Measurements from ENCODE around the gene PSMD13. TPM values are rescaled to one million over a fixed set of nuclear protein-coding genes. Genes with fewer than 3 reads are reported as not detected.

Gene PSMD13
- total and polyA plus RNA-seq, 2 donors from 2014 or later = 87.7 to 115 TPM

DNA sequence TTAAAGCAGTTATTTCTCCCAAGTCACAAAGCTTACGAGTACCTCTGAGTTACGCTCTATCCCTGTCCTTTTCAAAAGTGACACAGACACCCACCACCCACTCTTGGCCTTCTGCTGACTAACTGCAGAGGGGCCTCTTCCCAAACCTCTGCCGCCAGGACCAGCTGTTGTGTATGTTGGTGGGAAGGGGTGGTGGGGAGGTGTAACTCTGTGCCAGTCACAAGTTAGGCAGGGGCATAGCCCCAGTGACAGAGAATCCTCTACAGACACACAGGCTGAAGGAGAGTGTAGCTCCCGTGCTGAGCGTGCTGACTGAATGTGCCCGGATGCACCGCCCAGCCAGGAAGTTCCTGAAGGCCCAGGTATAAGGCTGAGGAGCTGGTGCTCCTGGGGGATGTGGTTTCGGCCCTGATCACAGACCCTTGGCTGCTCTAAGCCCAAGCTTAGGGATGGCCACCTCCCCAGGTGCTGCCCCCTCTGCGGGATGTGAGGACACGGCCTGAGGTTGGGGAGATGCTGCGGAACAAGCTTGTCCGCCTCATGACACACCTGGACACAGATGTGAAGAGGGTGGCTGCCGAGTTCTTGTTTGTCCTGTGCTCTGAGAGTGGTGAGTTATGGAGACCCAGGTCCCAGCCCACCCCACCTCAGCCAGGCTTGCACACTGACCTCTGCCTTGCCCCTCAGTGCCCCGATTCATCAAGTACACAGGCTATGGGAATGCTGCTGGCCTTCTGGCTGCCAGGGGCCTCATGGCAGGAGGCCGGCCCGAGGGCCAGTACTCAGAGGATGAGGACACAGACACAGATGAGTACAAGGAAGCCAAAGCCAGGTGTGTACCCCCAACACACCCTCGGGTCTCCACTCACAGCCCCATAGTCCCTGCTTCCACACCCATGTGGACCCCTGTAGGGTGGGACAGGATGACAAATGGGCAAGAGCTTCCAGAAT lies 24.4 kb upstream of the PSMD13 start:
- FAIRE-seq (no peak), DNase-seq (peak in 1 of 5 donors; percentile 53)
- no peak overlapping the region for H3K27ac ChIP-seq (ENCODE audit: low read depth in 2 of 2, low read length in 2 of 2)

GRCh38 chr11:213111-213510 lies 23.7 kb upstream of the PSMD13 start:
- no peak for FAIRE-seq
- peak in 1 of 5 donors; percentile 31 for DNase-seq
- no peak for TF ChIP-seq CTCF (IDR thresholded peaks at IDR 0.05; ENCODE audit: borderline replicate concordance, extremely low read depth, insufficient read depth)
- Histone ChIP-seq H3K27ac (ENCODE audit: low read depth in 2 of 2, low read length in 2 of 2) (no peak overlapping the region), H3K4me3 (ENCODE audit: low read length in 3 of 3) (no peak overlapping the region), H3K9me3 (ENCODE audit: control insufficient read depth in 2 of 3, insufficient read depth in 1 of 3, low read length in 3 of 3) (no peaks in the 10 kb centered on the region), H3K36me3 (ENCODE audit: control insufficient read depth in 2 of 3, insufficient read depth in 3 of 3, low read length in 3 of 3) (peaks cover 2 to 53% (median 42%) of the 10 kb centered on the region in 3 donors), H3K9ac (ENCODE audit: low read length in 3 of 3) (no peak overlapping the region), H3K27me3 (ENCODE audit: control insufficient read depth, insufficient read depth, low read length) (no peaks in the 10 kb centered on the region), H3K4me1 (ENCODE audit: control insufficient read depth in 2 of 3, insufficient read depth in 2 of 3, low read depth in 1 of 3, low read length in 3 of 3) (peaks cover 0 to 23% (median 6%) of the 10 kb centered on the region in 3 donors)
- intact Hi-C loops (cut with DNase I) = no loop called here

More for the DNA sequence above, 24.4 kb upstream of the PSMD13 start:
- Histone ChIP-seq H3K9me3 (ENCODE audit: control insufficient read depth in 2 of 3, insufficient read depth in 1 of 3, low read length in 3 of 3) (no peaks in the 10 kb centered on the region), H3K36me3 (ENCODE audit: control insufficient read depth in 2 of 3, insufficient read depth in 3 of 3, low read length in 3 of 3) (peaks cover 2 to 52% (median 42%) of the 10 kb centered on the region in 3 donors), H3K9ac (ENCODE audit: low read length in 3 of 3) (no peak overlapping the region), H3K27me3 (ENCODE audit: control insufficient read depth, insufficient read depth, low read length) (no peaks in the 10 kb centered on the region), H3K4me1 (ENCODE audit: control insufficient read depth in 2 of 3, insufficient read depth in 2 of 3, low read depth in 1 of 3, low read length in 3 of 3) (peaks cover 0 to 23% (median 6%) of the 10 kb centered on the region in 3 donors), H3K4me3 (ENCODE audit: low read length in 3 of 3) (no peak overlapping the region)
- TF ChIP-seq CTCF (IDR thresholded peaks at IDR 0.05; ENCODE audit: borderline replicate concordance, extremely low read depth, insufficient read depth) = no peak
- intact Hi-C loops (cut with DNase I) = no loop called here

GRCh38 chr11:214083-214482 lies 22.7 kb upstream of the PSMD13 start:
- peaks cover 0 to 22% (median 6%) of the 10 kb centered on the region in 3 donors for H3K4me1 ChIP-seq (ENCODE audit: control insufficient read depth in 2 of 3, insufficient read depth in 2 of 3, low read depth in 1 of 3, low read length in 3 of 3)
- DNase-seq = peak in 1 of 5 donors; percentile 36
- no peaks in the 10 kb centered on the region for H3K9me3 ChIP-seq (ENCODE audit: control insufficient read depth in 2 of 3, insufficient read depth in 1 of 3, low read length in 3 of 3)
- intact Hi-C loops (cut with DNase I) = no loop called here
- FAIRE-seq = no peak
- H3K27me3 ChIP-seq (ENCODE audit: control insufficient read depth, insufficient read depth, low read length) = no peaks in the 10 kb centered on the region
- no peak overlapping the region for H3K27ac ChIP-seq (ENCODE audit: low read depth in 2 of 2, low read length in 2 of 2)
- H3K9ac ChIP-seq (ENCODE audit: low read length in 3 of 3) = no peak overlapping the region
- no peak for TF ChIP-seq CTCF (IDR thresholded peaks at IDR 0.05; ENCODE audit: borderline replicate concordance, extremely low read depth, insufficient read depth)
- H3K36me3 ChIP-seq (ENCODE audit: control insufficient read depth in 2 of 3, insufficient read depth in 3 of 3, low read length in 3 of 3) = peaks cover 2 to 57% (median 46%) of the 10 kb centered on the region in 3 donors
- no peak overlapping the region for H3K4me3 ChIP-seq (ENCODE audit: low read length in 3 of 3)
